Testis (tissue), 3 donors: ENCODE measurements around the gene NAGLU. TPM values are rescaled to one million over a fixed set of nuclear protein-coding genes. Genes with fewer than 3 reads are reported as not detected.

ENCODE experiments used
- DNase-seq: peaks from one replicate; pipeline ENCODE4 v3.0.0-alpha.2; 2019
- H3K27ac ChIP-seq, 2 donors: fragments of 200-600 bp; sonication (generic); one replicate each; pipeline ENCODE4 v1.5.1; 2019
- H3K27me3 ChIP-seq: fragments of 200-600 bp; sonication (generic); one replicate; pipeline ENCODE4 v1.5.1; 2019
- H3K36me3 ChIP-seq: fragments of 200-600 bp; sonication (generic); one replicate; pipeline ENCODE4 v1.5.1; 2017; ENCODE audit warnings: low read depth; ENCODE audit errors: missing control alignments
- H3K4me1 ChIP-seq: fragments of 200-600 bp; sonication (generic); one replicate; pipeline ENCODE4 v1.5.1; 2019
- H3K4me3 ChIP-seq, 2 donors: fragments of 200-600 bp; sonication (generic); one replicate each; pipeline ENCODE4 v1.5.1; 2017 to 2019
- H3K9me3 ChIP-seq: fragments of 200-600 bp; sonication (generic); one replicate; pipeline ENCODE4 v1.5.1; 2017
- POLR2A ChIP-seq: fragments of 450-650 bp; IDR thresholded peaks from one replicate; pipeline ENCODE4 v1.6.1; 2017; ENCODE audit warnings: antibody characterized with exemption, mild to moderate bottlenecking, moderate library complexity
- WGBS, 2 donors: methylation state at CpG; one replicate each; pipeline ENCODE4 v1.1.5; 2018; 5-methylcytosine and 5-hydroxymethylcytosine counted together
- intact Hi-C: fragments of 100-400 bp; cut with DNase I; formaldehyde crosslinking; loops from one replicate; pipeline ENCODE4 v1.15.1; 2023; ENCODE audit warnings: low total_unique reads
- polyA plus RNA-seq: library from polyadenylated mRNA; stranded (reverse); fragments of 350-450 nt; fragmentation: Illumina TruSeq; extraction: RNeasy Lipid Tissue Mini Kit (QIAGEN cat#74804); gene quantifications from one replicate; pipeline ENCODE4 v1.2.3, GENCODE V29; 2014; ENCODE audit warnings: low read depth, low replicate concordance; ENCODE audit not compliant: insufficient read depth
- total RNA-seq, 2 donors: library from RNA; depleted of rRNA; stranded (reverse); fragments of >200 nt; gene quantifications; one replicate each; pipeline ENCODE4 v1.2.3, GENCODE V29; 2016
- TF ChIP-seq, protein P1 (sequence below), 3 experiments: fragments of 450-650 bp in 2 of 3; fragments of 200-600 bp in 1 of 3; sonication (generic) in 1 of 3; IDR thresholded peaks; one replicate each; pipeline ENCODE4 v1.5.1; 2016 to 2019; ENCODE audit warnings: antibody characterized with exemption in 3 of 3, mild to moderate bottlenecking in 2 of 3, moderate library complexity in 1 of 3

The NAGLU gene
- total and polyA plus RNA-seq, 3 donors from 2014 or later: 18.9 to 40.6 (median 37.6) TPM

DNA sequence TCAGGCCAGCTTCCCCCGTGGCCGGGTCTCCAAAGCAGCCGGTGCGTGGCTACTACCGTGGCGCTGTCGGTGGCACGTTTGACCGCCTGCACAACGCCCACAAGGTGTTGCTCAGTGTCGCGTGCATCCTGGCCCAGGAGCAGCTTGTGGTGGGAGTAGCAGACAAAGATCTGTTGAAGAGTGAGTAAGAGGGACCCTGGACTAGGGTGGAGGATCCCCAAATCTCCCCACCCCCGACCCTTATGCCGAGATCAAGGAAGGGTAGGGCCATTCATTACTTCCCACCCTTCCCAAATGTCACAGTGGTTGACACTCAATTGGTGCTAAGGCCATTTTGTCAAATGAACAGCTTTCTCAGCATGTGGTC, 27.1 kb downstream of the NAGLU start:
- Histone ChIP-seq H3K27ac (peak overlapping the region; percentile 39 to 79), H3K4me1 (peaks cover 27% of the 10 kb centered on the region), H3K36me3 (no peaks in the 10 kb centered on the region), H3K9me3 (no peaks in the 10 kb centered on the region), H3K4me3 (peak overlapping the region; percentile 89 to 95), H3K27me3 (no peaks in the 10 kb centered on the region)
- 20 to 66% methylated on average over 1 to 14 of the region's 14 CpGs for WGBS, 2 donors
- TF ChIP-seq, protein P1, sequence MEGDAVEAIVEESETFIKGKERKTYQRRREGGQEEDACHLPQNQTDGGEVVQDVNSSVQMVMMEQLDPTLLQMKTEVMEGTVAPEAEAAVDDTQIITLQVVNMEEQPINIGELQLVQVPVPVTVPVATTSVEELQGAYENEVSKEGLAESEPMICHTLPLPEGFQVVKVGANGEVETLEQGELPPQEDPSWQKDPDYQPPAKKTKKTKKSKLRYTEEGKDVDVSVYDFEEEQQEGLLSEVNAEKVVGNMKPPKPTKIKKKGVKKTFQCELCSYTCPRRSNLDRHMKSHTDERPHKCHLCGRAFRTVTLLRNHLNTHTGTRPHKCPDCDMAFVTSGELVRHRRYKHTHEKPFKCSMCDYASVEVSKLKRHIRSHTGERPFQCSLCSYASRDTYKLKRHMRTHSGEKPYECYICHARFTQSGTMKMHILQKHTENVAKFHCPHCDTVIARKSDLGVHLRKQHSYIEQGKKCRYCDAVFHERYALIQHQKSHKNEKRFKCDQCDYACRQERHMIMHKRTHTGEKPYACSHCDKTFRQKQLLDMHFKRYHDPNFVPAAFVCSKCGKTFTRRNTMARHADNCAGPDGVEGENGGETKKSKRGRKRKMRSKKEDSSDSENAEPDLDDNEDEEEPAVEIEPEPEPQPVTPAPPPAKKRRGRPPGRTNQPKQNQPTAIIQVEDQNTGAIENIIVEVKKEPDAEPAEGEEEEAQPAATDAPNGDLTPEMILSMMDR (IDR thresholded peaks at IDR 0.05): no peak
- TF ChIP-seq POLR2A: no peak
- DNase-seq: no peak
- intact Hi-C loops: no loop called here

DNA sequence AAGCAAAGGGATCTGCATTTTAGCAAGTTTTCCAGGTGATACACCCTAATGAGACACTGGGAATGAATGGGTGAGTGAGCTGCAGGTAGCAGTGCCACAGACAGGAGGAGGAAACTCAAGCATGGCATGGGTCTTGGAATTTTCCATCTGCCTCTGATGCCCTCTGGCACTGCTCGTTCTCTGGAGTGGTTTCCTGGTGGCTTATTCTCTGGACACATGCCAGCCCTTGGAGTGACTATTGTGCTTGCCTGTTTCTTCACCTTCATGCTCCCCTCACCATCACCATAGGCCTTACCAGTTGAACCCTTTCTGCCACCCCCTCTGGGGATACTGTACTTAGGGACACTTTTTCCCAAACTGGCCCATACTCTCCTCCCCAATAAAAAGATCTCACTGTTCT, 27.5 kb downstream of the NAGLU start:
- DNase-seq: no peak
- Histone ChIP-seq H3K4me1 (peaks cover 31% of the 10 kb centered on the region), H3K9me3 (no peaks in the 10 kb centered on the region), H3K27me3 (no peaks in the 10 kb centered on the region), H3K36me3 (no peaks in the 10 kb centered on the region), H3K27ac (peak overlapping the region in 1 of 2 donors; percentile 39), H3K4me3 (no peak overlapping the region)
- intact Hi-C loops: no loop called here
- 36 to 62% methylated on average over 1 of the region's 1 CpG for WGBS, 2 donors
- TF ChIP-seq, protein P1 (IDR thresholded peaks at IDR 0.05): no peak
- no peak for TF ChIP-seq POLR2A

DNA sequence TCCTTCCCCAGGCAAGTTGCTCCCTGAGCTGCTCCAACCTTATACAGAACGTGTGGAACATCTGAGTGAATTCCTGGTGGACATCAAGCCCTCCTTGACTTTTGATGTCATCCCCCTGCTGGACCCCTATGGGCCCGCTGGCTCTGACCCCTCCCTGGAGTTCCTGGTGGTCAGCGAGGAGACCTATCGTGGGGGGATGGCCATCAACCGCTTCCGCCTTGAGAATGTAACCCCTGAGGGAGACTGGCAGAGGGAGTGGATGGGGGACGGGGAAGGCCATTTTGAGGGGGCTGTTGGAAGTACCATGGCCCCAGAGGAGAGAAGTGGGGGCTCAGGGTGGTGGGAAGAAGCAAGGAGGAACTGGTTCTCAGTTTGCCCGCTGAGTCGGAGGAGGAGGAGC, 27.9 kb downstream of the NAGLU start:
- H3K36me3 ChIP-seq: no peaks in the 10 kb centered on the region
- H3K27ac ChIP-seq: no peak overlapping the region
- peaks cover 31% of the 10 kb centered on the region for H3K4me1 ChIP-seq
- H3K9me3 ChIP-seq: no peaks in the 10 kb centered on the region
- intact Hi-C loops: no loop called here
- no peak for DNase-seq
- TF ChIP-seq, protein P1 (IDR thresholded peaks at IDR 0.05): no peak
- no peak for TF ChIP-seq POLR2A
- 82 to 90% methylated on average over 9 of the region's 9 CpGs for WGBS, 2 donors
- H3K4me3 ChIP-seq: no peak overlapping the region
- H3K27me3 ChIP-seq: no peaks in the 10 kb centered on the region

DNA sequence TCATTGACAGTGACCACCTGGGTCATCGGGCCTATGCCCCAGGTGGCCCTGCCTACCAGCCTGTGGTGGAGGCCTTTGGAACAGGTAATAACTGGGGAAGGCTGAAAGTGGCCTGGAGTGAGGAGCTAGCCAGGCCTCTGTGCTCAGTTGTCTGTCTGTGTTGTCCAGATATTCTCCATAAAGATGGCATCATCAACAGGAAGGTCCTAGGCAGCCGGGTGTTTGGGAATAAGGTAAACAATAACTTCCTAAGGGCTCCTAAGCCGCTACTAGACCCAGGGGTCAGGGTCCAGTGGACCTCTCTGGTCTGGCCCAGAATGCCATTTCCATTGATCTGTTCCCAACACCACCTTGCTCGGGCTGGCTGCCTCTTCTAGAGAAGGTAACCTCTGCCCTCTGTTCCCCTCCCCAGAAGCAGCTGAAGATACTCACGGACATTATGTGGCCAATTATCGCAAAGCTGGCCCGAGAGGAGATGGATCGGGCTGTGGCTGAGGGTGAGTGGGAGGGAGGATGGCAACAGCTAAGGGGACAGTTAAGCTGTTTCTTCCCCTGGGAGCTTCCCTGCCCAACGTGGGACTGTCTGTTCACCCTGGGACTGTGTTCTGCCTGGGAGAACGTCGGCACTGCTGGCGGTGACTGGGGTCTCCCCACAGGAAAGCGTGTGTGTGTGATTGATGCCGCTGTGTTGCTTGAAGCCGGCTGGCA, 28.9 kb downstream of the NAGLU start:
- 85 to 93% methylated on average over 8 to 15 of the region's 15 CpGs for WGBS, 2 donors
- H3K4me3 ChIP-seq: no peak overlapping the region
- peaks cover 31% of the 10 kb centered on the region for H3K4me1 ChIP-seq
- DNase-seq: no peak
- TF ChIP-seq, protein P1 (IDR thresholded peaks at IDR 0.05): no peak
- no peak for TF ChIP-seq POLR2A
- no peaks in the 10 kb centered on the region for H3K36me3 ChIP-seq
- H3K9me3 ChIP-seq: no peaks in the 10 kb centered on the region
- intact Hi-C loops: no loop called here
- no peaks in the 10 kb centered on the region for H3K27me3 ChIP-seq
- H3K27ac ChIP-seq: no peak overlapping the region
